CD4-positive, alpha-beta T cell treated with Interleukin-6 for 4 hours (primary cell): ENCODE measurements around the gene STOX2.

ENCODE experiments used
- DNase-seq: peaks from one replicate; pipeline ENCODE4 v3.0.0-alpha.2; 2020; ENCODE audit warnings: mixed read lengths

Gene STOX2

GRCh38 chr4:183986971-183987946, 82.2 kb downstream of the STOX2 start:
- DNase-seq = no peak

GRCh38 chr4:183987987-183988392, 82.9 kb downstream of the STOX2 start:
- DNase-seq = no peak

- no peak for DNase-seq
Measured at GRCh38 chr4:183988874-183989273, 83.8 kb downstream of the STOX2 start.

- no peak for DNase-seq
Measured at GRCh38 chr4:183989461-183989860, 84.4 kb downstream of the STOX2 start.

- DNase-seq = no peak
Measured at GRCh38 chr4:183989931-183990330, 84.8 kb downstream of the STOX2 start.

- DNase-seq = no peak
Measured at GRCh38 chr4:183993676-183994075, 88.6 kb downstream of the STOX2 start.

- DNase-seq = no peak
Measured at GRCh38 chr4:183995570-183995969, 90.5 kb downstream of the STOX2 start.

GRCh38 chr4:183996868-183997267, 91.8 kb downstream of the STOX2 start:
- DNase-seq = no peak

- no peak for DNase-seq
Measured at GRCh38 chr4:183999435-183999834, 94.3 kb downstream of the STOX2 start.

GRCh38 chr4:184000457-184001396, 95.6 kb downstream of the STOX2 start:
- DNase-seq = no peak

- DNase-seq = no peak
Measured at GRCh38 chr4:184003433-184003832, 98.3 kb downstream of the STOX2 start.

- no peak for DNase-seq
Measured at GRCh38 chr4:184007891-184008290, 102.8 kb downstream of the STOX2 start.

- no peak for DNase-seq
Measured at GRCh38 chr4:184010696-184011095, 105.6 kb downstream of the STOX2 start.

- DNase-seq = no peak
Measured at GRCh38 chr4:184011826-184012380, 106.8 kb downstream of the STOX2 start.

- no peak for DNase-seq
Measured at GRCh38 chr4:184012937-184013336, 107.8 kb downstream of the STOX2 start.

- no peak for DNase-seq
Measured at GRCh38 chr4:184014301-184014700, 109.2 kb downstream of the STOX2 start.

GRCh38 chr4:184016759-184017668, 111.9 kb downstream of the STOX2 start:
- no peak for DNase-seq

GRCh38 chr4:184019076-184019475, 114.0 kb downstream of the STOX2 start:
- no peak for DNase-seq

- no peak for DNase-seq
Measured at GRCh38 chr4:184019667-184020623, 114.8 kb downstream of the STOX2 start.

GRCh38 chr4:184021389-184021788, 116.3 kb downstream of the STOX2 start:
- no peak for DNase-seq
